GM21717 (cell line): Measurements from ENCODE around the gene CALCB.
"Not testable (repeated sequence)": the region's sequence is repeated elsewhere in the genome, so short reads cannot be mapped to it uniquely, and the experiment has no call there.

Experiments used
- ATAC-seq: cut with Tn5 transposase; IDR thresholded peaks from one replicate; pipeline ENCODE4 v1.9.1; 2021; ENCODE audit warnings: mild to moderate bottlenecking, moderate library complexity; ENCODE audit not compliant: unreplicated experiment

CALCB gene

DNA sequence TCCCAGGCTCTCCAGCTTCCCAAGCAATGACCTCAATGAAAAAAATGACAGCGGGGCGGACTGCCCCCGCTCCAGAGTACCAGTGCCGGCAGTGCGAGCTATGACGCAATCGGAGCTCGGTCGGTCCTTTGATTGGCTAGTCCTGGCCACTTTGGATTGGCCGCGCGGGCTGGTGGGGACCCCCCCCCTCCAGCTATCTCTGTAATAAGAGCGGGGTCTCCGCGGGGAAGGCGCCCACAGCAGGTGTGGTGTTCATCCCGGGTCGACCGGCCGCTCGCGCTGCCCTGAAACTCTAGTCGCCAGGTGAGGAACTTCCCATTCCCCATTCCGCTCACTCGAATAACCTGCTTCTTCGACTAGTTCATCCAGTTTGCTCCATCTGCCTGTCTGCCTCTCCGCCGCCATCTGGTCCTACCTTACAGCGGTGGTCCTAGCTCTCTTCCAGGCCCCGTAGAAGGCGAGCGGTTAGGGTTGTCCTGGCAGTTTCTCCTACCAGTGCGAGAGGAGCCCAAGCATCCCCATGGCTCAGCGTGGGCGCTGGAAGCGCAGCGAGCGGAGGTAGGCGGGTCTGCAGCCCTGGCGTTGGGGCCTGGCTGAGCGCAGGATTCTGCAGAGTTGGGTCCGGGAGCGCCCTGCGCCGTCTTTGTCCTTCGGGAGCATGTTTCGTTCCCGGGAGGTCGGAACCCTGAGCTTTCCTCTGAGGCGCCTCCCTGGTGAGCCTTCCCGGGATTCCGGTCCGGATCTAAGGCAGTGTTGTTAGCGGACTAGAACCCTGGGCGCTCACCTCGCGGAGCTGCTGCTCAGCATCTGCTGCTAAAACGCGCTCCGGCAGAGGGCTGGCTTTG lies at the start of gene CALCB:
CALCB (plus strand) TSS at position 233 of the 845 bp plus-strand sequence. CDS start 1,126 bp downstream, outside the sequence.
- no peak for ATAC-seq

GRCh38 chr11:15027011-15027410 lies 46.4 kb upstream of the CALCB start:
- no peak for ATAC-seq

GRCh38 chr11:15027956-15028355 lies 45.4 kb upstream of the CALCB start:
- no peak for ATAC-seq

DNA sequence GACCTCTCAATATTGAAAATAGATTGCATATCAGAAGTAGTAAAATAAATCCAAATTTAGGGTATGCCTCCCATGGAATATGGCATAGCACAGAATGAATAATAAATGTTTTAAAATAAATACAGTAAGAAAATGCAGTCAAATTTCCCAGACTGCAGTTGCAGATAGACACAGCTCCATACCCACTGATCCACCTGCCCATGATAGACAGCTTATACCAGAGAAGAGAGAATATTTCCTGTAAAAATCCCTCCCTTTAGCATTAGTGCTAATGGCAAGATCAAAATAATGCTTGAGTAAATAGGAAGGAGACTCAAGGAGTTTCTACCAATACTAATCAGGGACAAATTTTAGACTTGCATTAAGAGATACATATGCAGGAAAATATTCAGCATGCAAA lies 45.0 kb upstream of the CALCB start:
- no peak for ATAC-seq

DNA sequence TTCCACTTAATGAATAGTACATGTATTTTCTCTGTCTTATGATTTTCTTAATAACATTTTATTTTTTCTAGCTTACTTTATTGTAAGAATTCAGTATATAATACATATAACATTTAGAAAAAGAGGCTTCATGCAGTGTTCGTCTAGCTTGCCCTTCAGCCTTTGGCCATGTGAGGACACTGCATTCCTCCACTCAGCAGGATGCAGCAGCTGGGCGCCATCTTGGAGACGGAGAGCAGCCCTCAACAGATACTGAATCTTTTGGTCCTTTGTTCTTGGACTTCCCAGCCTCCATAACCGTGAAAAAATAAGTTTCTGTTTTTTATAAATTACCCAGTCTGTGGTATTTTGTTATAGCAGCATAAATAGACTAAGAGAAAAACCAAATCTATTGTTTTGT lies 41.4 kb upstream of the CALCB start:
- not testable (repeated sequence) for ATAC-seq

- no peak for ATAC-seq
Observed at GRCh38 chr11:15034687-15035267, 38.6 kb upstream of the CALCB start.

GRCh38 chr11:15035283-15035682 lies 38.1 kb upstream of the CALCB start:
- ATAC-seq = no peak

DNA sequence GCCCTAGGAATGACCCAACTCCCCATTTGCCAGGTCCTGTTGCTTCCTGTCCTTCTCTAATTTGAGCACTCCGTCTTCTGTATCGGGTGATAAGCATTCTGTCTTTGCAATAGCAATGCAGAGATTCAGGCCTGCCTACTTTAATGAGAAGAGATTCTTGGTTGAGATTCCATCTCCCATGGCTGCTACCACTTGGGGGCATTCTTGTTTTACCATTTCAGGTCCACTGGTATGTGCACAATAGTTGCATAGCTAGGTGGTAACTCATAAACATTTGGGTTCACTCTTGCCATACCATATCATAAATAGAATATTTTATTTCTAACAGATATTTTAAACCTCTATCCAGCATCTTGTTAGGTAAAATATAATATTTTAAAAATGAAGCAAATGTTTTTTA lies 34.4 kb upstream of the CALCB start:
- no peak for ATAC-seq

DNA sequence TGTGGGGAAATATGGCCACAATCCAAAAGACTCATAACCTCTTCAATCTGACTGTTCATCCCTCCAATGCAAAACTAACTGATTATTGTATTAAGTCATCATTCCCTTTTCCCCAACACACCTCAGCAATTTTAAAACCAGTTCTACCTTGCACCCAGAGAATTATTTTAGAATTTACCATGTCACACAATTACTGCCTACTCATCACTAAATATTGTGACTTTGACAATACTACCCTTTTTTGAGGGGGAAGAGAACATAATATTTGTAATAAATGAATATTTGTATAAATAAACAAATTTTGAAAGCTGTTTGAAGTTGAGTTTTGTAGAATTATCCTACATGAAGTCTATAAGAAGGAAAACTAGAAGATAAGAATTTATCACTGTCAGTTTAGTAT lies 28.2 kb upstream of the CALCB start:
- ATAC-seq = no peak

DNA sequence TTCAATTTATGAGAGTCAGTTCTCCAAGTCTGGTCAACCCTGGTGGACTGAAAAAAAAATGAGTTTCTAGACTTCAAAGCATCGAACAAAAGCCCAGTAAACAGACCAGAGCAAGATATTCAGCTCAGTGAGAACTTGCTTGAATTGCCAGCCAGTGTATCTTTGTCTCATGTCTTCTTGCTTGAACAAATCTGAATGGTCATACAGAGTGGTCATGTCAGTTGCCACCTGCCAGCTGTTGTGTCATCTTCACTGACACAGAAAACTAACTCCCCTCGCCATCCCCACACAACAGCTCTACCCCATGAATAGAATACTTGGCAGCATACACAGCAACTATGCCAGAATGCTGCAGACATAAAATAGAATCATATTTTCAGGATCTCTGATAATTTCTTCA lies 27.5 kb upstream of the CALCB start:
- no peak for ATAC-seq

DNA sequence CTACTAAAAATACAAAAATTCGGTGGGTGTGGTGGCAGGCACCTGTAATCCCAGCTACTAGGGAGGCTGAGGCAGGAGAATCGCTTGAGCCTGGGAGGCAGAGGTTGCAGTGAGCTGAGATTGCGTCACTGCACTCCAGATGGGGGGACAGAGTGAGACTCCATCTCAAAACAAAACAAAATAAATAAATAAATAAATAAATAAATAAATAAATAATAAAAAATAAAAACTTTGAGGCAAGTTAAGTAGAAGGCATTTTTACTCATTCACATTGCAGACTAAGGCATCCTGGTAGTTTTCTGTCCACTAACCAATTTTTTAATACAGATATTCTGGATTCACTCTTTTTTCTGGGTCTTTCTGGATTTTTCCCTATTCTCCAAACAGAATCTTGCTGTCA lies 26.7 kb upstream of the CALCB start:
- ATAC-seq = not testable (repeated sequence)

GRCh38 chr11:15048616-15049015 lies 24.8 kb upstream of the CALCB start:
- ATAC-seq = no peak

DNA sequence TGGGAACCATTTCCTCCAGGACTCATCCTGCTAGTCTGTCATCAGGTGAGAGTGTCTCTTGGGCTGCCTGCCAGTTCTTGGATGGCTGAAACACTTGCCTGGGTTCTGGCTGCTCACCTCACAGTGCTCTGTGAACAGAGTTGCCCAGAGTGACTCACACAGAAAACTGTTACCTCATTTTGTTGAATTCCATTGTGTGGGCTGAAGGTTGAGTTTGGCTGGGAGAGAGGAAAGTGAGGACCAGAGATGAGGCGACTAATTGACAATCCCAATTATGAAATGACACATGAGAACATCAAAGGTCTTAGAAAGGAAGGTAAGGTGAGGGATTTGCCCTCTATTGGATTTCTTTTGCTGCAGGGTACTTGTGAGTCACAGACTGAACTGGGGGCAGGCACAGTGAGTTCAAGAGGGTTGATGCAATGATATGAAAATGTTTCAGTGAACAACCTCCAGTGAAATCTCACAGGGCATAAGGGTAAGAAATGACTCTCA lies 20.2 kb upstream of the CALCB start:
- ATAC-seq = no peak

DNA sequence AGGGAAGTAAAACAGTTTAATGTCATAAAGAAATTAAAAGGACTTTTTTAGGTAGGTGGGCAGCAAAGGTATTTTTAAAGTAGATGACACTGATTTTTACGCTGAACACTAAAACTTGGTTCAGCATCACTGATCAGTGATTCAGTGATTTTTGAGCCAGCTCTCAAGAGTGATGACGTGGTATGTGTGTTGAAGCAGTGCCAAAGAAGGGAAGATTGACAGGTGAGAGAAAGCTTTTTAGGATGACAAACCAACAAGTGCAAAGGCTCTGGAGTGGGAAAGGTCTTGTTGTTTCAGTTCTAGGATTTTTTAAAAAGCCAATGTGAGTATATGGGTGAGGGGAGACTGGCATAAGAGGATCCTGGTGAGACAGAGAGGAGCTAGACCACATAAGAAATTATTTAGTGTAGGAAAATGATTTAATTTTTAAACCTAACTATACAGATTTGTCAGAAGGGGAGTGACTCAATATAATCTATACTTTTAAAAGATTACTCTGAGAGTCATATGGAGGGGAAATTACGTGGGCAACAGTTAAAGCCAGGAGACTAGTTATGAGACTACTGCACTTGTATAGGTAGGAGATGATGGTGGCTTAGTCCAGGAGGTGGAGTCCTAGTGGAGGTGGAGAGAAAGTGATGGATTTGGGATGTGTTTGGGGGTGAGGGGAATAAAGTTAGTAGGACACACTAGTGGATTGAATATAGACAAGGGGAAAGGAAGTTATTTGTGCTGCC lies 17.6 kb upstream of the CALCB start:
- ATAC-seq = no peak

DNA sequence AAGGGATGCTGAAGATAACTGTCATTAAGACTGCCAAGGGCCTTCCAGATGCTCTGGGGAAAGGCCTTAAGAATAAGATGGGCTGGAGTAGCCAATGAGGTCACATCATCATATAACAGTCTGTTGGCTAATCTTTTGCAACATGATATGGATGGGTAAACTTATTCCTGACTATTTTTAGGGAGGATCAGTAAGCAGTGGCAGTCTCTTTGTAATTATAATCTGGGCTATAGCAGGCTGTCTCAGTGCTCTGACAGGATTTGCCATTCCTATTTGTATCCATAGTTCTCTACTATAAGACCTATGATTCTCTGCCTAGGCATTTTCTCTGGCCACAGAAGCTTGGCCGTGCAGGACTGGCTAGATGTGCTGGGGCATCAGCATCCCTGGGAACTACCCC lies 16.1 kb upstream of the CALCB start:
- ATAC-seq = no peak

DNA sequence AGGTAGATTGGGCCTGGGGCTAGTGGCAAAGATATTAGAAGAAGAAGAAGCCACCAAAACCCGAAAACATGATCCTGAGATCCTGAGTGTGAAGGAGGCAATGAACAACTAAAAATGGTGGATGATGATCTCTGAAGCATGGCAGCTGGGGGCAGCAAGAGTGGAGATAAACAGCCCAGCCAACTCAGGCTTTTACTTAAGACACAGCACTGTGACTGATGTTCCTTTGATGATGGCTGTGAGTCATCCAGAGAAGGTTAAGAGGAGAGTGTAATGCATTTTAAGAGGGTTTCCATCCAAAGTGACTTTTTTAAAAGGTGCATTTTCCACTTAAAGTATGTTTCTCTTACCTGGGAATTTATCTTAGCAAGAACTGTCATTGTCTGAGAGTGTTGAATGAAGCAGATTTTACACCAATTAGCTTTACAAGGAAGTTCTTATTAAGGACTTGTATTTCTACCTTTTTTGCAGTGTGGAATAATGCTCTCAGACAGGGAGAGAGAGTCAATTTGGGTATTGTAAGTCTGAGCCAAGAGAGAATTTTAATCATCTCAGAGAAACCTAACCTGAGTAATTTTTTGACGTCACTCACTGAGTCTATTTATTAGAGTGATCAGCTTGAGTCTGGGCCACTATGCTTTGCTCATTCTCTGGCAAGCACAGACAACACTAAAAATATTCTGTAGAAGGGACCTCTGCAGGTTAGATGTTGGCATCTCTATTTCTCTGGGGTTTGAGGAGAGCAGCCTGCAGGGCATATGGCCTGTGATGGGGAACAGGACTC lies 14.1 kb upstream of the CALCB start:
- ATAC-seq = no peak

GRCh38 chr11:15062599-15062998 lies 10.8 kb upstream of the CALCB start:
- ATAC-seq = no peak

- ATAC-seq = not testable (repeated sequence)
Observed at GRCh38 chr11:15069751-15070150, 3.6 kb upstream of the CALCB start.

GRCh38 chr11:15071556-15072255 lies 1.7 kb upstream of the CALCB start:
- ATAC-seq = no peak

- no peak for ATAC-seq
Observed at GRCh38 chr11:15072551-15073143, 746 bp upstream of the CALCB start.
